Gastroesophageal sphincter (tissue), 3 donors: Measurements from ENCODE around the gene GP9.

Experiments used
- POLR2AphosphoS5 ChIP-seq: sonication (generic); formaldehyde crosslinking; IDR thresholded peaks from one replicate; pipeline ENCODE4 v1.6.1; 2017; ENCODE audit warnings: antibody characterized with exemption
- TF ChIP-seq, protein P1 (sequence below), 4 experiments: fragments of 200-600 bp in 2 of 4; fragments of 450-650 bp in 2 of 4; sonication (generic) in 1 of 4; IDR thresholded peaks; one replicate each; pipeline ENCODE4 v1.5.1; 2017 to 2019; ENCODE audit warnings: antibody characterized with exemption in 4 of 4, mild to moderate bottlenecking in 2 of 4, moderate library complexity in 2 of 4

DNA sequence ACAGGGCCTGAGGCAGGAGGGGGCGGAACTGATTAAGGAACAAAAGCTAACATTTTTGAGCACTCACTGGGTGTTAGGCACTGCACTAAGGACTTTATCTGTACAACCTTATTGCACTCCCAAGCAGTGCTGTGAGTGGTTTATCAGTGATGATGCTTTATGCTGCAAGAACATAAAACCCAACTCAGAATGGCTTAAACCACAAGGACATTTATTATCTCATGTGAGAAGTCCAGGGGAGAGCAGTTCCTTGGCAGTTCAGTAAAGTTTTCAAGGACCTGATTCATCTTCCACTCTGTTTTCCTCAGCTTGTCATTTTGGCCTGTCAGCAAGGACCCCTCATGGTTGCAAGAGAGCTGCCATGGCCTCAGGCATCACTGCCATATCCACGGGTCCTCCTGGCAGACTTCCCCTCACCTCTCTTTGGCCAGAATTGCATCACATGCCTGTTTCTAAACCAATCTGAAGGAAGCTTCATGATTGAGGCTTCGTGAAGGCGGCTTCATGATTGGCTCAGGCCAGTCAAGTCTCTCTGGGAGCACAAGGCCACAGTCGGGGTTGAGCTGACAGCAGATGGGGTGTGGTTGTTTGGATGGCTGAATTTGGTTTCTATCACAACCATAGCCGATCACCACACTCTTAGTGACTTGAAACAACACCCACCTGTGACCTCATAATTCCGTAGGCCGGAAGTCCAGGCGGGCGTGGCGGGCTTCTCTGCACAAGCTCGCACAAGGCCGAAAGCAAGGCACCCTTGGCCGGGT lies 43.7 kb upstream of the GP9 start:
- TF ChIP-seq, protein P1, sequence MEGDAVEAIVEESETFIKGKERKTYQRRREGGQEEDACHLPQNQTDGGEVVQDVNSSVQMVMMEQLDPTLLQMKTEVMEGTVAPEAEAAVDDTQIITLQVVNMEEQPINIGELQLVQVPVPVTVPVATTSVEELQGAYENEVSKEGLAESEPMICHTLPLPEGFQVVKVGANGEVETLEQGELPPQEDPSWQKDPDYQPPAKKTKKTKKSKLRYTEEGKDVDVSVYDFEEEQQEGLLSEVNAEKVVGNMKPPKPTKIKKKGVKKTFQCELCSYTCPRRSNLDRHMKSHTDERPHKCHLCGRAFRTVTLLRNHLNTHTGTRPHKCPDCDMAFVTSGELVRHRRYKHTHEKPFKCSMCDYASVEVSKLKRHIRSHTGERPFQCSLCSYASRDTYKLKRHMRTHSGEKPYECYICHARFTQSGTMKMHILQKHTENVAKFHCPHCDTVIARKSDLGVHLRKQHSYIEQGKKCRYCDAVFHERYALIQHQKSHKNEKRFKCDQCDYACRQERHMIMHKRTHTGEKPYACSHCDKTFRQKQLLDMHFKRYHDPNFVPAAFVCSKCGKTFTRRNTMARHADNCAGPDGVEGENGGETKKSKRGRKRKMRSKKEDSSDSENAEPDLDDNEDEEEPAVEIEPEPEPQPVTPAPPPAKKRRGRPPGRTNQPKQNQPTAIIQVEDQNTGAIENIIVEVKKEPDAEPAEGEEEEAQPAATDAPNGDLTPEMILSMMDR (IDR thresholded peaks at IDR 0.05): no peak
- TF ChIP-seq POLR2AphosphoS5: no peak
